ENCODE data around the gene TWIST2.
A peak's percentile ranks its signal among the peaks of the same experiment; 100 is the strongest.

TWIST2 gene

GRCh38 chr2:238947920-238948710, 100.2 kb downstream of the TWIST2 start:
- DNase-seq (ENCODE audit: low read depth) = peak; percentile 98
- H3K4me3 ChIP-seq (ENCODE audit: control insufficient read depth, low read depth, low read length) = no peak overlapping the region

DNA sequence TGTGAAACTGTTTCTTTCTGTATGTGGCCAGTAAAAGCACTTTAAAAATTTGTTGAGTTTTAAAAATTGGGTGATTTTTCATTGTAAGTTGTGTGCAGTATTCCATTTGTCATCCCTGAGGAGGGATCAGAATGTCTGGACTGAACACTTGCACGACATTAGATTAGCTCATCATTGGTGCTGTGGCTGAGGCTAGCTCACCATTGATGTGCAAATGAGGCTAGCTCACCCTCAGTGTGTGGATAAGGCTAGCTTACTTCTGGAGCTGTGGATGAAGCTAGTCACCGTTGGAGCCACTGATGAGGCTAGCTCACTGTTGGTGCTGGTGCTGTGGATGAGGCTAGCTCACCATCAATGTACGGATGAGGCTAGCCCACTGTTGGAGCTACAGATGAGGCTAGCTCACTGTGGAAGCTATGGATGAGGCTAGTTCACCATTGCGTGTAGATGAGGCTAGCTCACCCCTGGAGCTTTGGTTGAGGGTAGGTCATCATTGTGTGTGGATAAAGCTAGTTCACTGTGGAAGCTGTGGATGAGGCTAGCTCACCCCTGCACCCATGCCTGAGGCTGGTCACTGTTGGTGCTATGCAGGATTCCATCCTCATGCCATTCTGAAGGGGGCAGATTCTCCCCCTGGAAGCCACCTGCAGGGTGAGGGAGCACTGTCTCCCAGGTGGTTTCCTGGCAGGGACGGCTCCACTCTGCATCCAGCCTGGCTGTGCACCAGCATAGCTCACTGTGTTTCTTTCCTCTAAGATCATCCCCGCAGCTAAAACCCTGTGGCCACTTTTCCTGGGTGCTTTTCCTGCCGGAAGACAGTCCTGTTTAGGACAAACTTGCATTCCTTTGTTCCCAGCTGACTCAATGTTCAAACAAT, 101.1 kb downstream of the TWIST2 start:
- TF ChIP-seq CTCF (conservative IDR thresholded peaks at IDR 0.05; ENCODE audit: control insufficient read depth, insufficient read depth, low read depth, low read length) = no peak
- peak; percentile 74 for DNase-seq (ENCODE audit: low read depth)
- no peak overlapping the region for H3K4me3 ChIP-seq (ENCODE audit: control insufficient read depth, low read depth, low read length)

More at GRCh38 chr2:238947920-238948710, 100.2 kb downstream of the TWIST2 start:
- no peak for TF ChIP-seq CTCF (conservative IDR thresholded peaks at IDR 0.05; ENCODE audit: control insufficient read depth, insufficient read depth, low read depth, low read length)

DNA sequence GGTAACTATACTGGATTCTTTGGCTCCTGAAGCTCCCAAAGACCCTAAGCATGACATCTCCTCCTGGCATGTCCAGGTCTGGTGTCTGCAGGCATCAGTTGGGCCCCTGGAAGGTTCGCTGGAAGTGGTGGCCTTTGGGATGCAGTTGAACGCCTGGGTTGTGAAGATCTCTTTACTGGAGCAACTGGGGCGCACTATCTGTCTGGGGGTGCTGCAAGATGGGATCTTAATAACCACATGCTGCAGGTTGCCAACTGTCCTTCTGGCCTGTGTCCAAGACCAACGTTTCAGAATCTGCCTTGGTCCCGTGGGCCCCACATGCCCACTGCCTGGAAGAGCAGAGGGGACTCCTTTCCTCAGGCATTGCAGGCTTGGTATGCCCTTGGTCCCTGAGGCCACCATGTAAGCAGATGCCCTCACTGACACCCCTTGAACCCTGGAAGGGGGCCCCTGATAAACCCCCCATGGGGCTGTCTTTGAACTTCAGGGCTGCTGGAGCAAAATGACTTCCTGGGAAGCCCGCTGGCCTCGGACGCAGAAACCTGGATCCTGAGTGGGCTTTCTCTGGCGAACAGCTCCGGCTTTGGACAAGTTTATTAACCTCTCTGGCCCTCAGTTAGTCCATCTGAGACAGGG, 101.9 kb downstream of the TWIST2 start:
- DNase-seq (ENCODE audit: low read depth) = no peak
- H3K4me3 ChIP-seq (ENCODE audit: control insufficient read depth, low read depth, low read length) = no peak overlapping the region
- TF ChIP-seq CTCF (conservative IDR thresholded peaks at IDR 0.05; ENCODE audit: control insufficient read depth, insufficient read depth, low read depth, low read length) = no peak

GRCh38 chr2:238950551-238950950, 102.7 kb downstream of the TWIST2 start:
- no peak for TF ChIP-seq CTCF (conservative IDR thresholded peaks at IDR 0.05; ENCODE audit: control insufficient read depth, insufficient read depth, low read depth, low read length)
- no peak for DNase-seq (ENCODE audit: low read depth)
- no peak overlapping the region for H3K4me3 ChIP-seq (ENCODE audit: control insufficient read depth, low read depth, low read length)

GRCh38 chr2:238952261-238952919, 104.5 kb downstream of the TWIST2 start:
- no peak for DNase-seq (ENCODE audit: low read depth)
- no peak for TF ChIP-seq CTCF (conservative IDR thresholded peaks at IDR 0.05; ENCODE audit: control insufficient read depth, insufficient read depth, low read depth, low read length)
- no peak overlapping the region for H3K4me3 ChIP-seq (ENCODE audit: control insufficient read depth, low read depth, low read length)
